Fibroblast of skin of right biceps (primary cell): ENCODE data around the gene MDM2.
"Not testable (repeated sequence)": the region's sequence is repeated elsewhere in the genome, so short reads cannot be mapped to it uniquely, and the experiment has no call there.

Source experiments
- DNase-seq: peaks from one replicate; pipeline ENCODE4 v3.0.0-alpha.2; 2013

MDM2 gene

GRCh38 chr12:68806488-68807237 is 1.3 kb upstream of the MDM2 start:
- no peak for DNase-seq

- DNase-seq = not testable (repeated sequence)
These were observed 752 bp upstream of the MDM2 start for GRCh38 chr12:68807274-68807575.

- peak; percentile 82 for DNase-seq
These were observed 612 bp downstream of the MDM2 start for GRCh38 chr12:68808388-68809189.

GRCh38 chr12:68809190-68810026 is 1.4 kb downstream of the MDM2 start:
- no peak for DNase-seq

- not testable (repeated sequence) for DNase-seq
These were observed 2.0 kb downstream of the MDM2 start for GRCh38 chr12:68810027-68810389.

- not testable (repeated sequence) for DNase-seq
These were observed 3.6 kb downstream of the MDM2 start for GRCh38 chr12:68811573-68811972.

GRCh38 chr12:68812553-68813241 is 4.7 kb downstream of the MDM2 start:
- DNase-seq = no peak

GRCh38 chr12:68813242-68813593 is 5.2 kb downstream of the MDM2 start:
- no peak for DNase-seq

- no peak for DNase-seq
These were observed 6.7 kb downstream of the MDM2 start for GRCh38 chr12:68814490-68815231.

GRCh38 chr12:68815232-68815927 is 7.4 kb downstream of the MDM2 start:
- DNase-seq = no peak

- DNase-seq = no peak
These were observed 8.2 kb downstream of the MDM2 start for GRCh38 chr12:68815928-68816800.

GRCh38 chr12:68819481-68819880 is 11.5 kb downstream of the MDM2 start:
- not testable (repeated sequence) for DNase-seq

- no peak for DNase-seq
These were observed 13.6 kb downstream of the MDM2 start for GRCh38 chr12:68821357-68822188.

GRCh38 chr12:68823696-68824095 is 15.7 kb downstream of the MDM2 start:
- DNase-seq = no peak

- DNase-seq = no peak
These were observed 16.2 kb downstream of the MDM2 start for GRCh38 chr12:68824131-68824530.

GRCh38 chr12:68824597-68825250 is 16.7 kb downstream of the MDM2 start:
- DNase-seq = no peak

GRCh38 chr12:68825569-68826217 is 17.7 kb downstream of the MDM2 start:
- no peak for DNase-seq

- no peak for DNase-seq
These were observed 20.1 kb downstream of the MDM2 start for GRCh38 chr12:68827895-68828671.
